ENCODE data around the gene NDUFS7. TPM values are rescaled to one million over a fixed set of nuclear protein-coding genes. Genes with fewer than 3 reads are reported as not detected.

The NDUFS7 gene
- polyA plus RNA-seq, 2 of the 4 experiments (the other 2 are of a cell fraction) = 19.3 to 68.9 TPM

- peaks cover 23% of the 10 kb centered on the region for H3K4me1 ChIP-seq
- H3K4me2 ChIP-seq = peak overlapping the region; percentile 77
- no peak for FAIRE-seq
- no peak overlapping the region for H3K27ac ChIP-seq
- no peak overlapping the region for H3K4me3 ChIP-seq
- POLR2A ChIA-PET = no interaction called here
- ATAC-seq = no peak
- no peak for DNase-seq (ENCODE audit: low read depth in 1 of 2, low spot score in 1 of 2)
- CTCF ChIA-PET = interaction anchor here (0.9 to 1.9 kb wide), 4 partner anchors 13 to 132 kb away, joined by 3 to 4 read pairs (median 4); no protein-coding TSS in a partner anchor
- no peaks in the 10 kb centered on the region for H3K9me3 ChIP-seq
- WGBS (ENCODE audit: missing lambda C conversion rate) = 97% methylated on average over 12 of the region's 23 CpGs
- TF ChIP-seq POLR2AphosphoS2 (conservative IDR thresholded peaks at IDR 0.05; ENCODE audit: low read length) (no peak), MAFK (IDR thresholded peaks at IDR 0.05; ENCODE audit: partially characterized antibody) (no peak), BCL3 (IDR thresholded peaks at IDR 0.05) (no peak), RARB (CRISPR knock-in tag; IDR thresholded peaks at IDR 0.05) (no peak), RAD21 (conservative IDR thresholded peaks at IDR 0.05 in 1 of 2, IDR thresholded peaks at IDR 0.05 in 1 of 2) (no peak), CHD2 (IDR thresholded peaks at IDR 0.05; ENCODE audit: low read length, partially characterized antibody) (no peak), ATOH8 (CRISPR knock-in tag; IDR thresholded peaks at IDR 0.05; ENCODE audit: low read depth) (no peak), HEYL (CRISPR knock-in tag; IDR thresholded peaks at IDR 0.05) (no peak), RFX5 (IDR thresholded peaks at IDR 0.05) (no peak), CBX8 (IDR thresholded peaks at IDR 0.05) (no peak), JUNB (IDR thresholded peaks at IDR 0.05) (no peak), PBX3 (IDR thresholded peaks at IDR 0.05) (no peak), EHF (CRISPR knock-in tag; IDR thresholded peaks at IDR 0.05) (no peak), RNF2 (IDR thresholded peaks at IDR 0.05; ENCODE audit: borderline replicate concordance, low read depth) (no peak)
- TF ChIP-seq, protein P1, sequence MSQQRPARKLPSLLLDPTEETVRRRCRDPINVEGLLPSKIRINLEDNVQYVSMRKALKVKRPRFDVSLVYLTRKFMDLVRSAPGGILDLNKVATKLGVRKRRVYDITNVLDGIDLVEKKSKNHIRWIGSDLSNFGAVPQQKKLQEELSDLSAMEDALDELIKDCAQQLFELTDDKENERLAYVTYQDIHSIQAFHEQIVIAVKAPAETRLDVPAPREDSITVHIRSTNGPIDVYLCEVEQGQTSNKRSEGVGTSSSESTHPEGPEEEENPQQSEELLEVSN (IDR thresholded peaks at IDR 0.05; ENCODE audit: borderline replicate concordance, low read depth) = no peak
Measured at GRCh38 chr19:1410136-1410786, 26.6 kb downstream of the NDUFS7 start.

- H3K4me1 ChIP-seq = peaks cover 27% of the 10 kb centered on the region
Measured at GRCh38 chr19:1410789-1411188, 27.1 kb downstream of the NDUFS7 start.

More at GRCh38 chr19:1410789-1411188, 27.1 kb downstream of the NDUFS7 start:
- CTCF ChIA-PET = interaction anchor here (1.2 kb wide), 1 partner anchor 132 kb away, joined by 4 read pairs; no protein-coding TSS in a partner anchor
- H3K27ac ChIP-seq = no peak overlapping the region
- H3K4me3 ChIP-seq = no peak overlapping the region
- no peak for FAIRE-seq
- TF ChIP-seq EP300 (IDR thresholded peaks at IDR 0.05) (no peak), HOXA7 (CRISPR knock-in tag; IDR thresholded peaks at IDR 0.05) (no peak), RARB (CRISPR knock-in tag; IDR thresholded peaks at IDR 0.05) (no peak), CHD4 (IDR thresholded peaks at IDR 0.05; ENCODE audit: borderline replicate concordance) (no peak), CTCF (IDR thresholded peaks at IDR 0.05) (no peak), RNF2 (IDR thresholded peaks at IDR 0.05; ENCODE audit: borderline replicate concordance, low read depth) (no peak), NFE2L2 (conservative IDR thresholded peaks at IDR 0.05; ENCODE audit: low read length) (no peak)
- no peaks in the 10 kb centered on the region for H3K9me3 ChIP-seq
- ATAC-seq = no peak
- no peak for DNase-seq (ENCODE audit: low read depth in 1 of 2, low spot score in 1 of 2)
- POLR2A ChIA-PET = no interaction called here
- 92% methylated on average over 6 of the region's 9 CpGs for WGBS (ENCODE audit: missing lambda C conversion rate)
- no peak overlapping the region for H3K4me2 ChIP-seq

Data from A549 (cell line).